HuH-7.5 (cell line): Measurements from ENCODE around the gene KCNMA1.

ENCODE experiments used
- DNase-seq: peaks from one replicate; pipeline ENCODE4 v3.0.0; 2011; ENCODE audit warnings: low spot score

KCNMA1 gene

DNA sequence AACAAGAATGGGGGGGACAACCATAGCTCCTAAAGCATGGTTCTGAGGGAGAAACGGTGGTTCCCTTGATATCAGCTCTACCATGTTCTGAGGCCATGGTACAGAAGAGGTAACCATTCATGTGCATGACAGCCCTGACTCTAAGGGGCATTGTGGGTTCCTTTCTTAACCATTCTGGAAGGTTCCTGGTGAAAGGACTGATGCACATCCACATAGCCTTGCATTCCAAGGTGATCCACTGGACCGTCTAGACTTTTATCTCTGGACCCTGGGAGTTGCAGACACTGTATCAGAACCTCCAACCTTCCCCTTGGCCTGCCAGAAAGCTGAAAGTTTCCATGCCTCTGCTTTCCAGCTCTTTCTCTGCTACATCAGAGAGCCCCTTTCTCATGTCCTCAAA is 344.3 kb downstream of the KCNMA1 start:
- DNase-seq: no peak

DNA sequence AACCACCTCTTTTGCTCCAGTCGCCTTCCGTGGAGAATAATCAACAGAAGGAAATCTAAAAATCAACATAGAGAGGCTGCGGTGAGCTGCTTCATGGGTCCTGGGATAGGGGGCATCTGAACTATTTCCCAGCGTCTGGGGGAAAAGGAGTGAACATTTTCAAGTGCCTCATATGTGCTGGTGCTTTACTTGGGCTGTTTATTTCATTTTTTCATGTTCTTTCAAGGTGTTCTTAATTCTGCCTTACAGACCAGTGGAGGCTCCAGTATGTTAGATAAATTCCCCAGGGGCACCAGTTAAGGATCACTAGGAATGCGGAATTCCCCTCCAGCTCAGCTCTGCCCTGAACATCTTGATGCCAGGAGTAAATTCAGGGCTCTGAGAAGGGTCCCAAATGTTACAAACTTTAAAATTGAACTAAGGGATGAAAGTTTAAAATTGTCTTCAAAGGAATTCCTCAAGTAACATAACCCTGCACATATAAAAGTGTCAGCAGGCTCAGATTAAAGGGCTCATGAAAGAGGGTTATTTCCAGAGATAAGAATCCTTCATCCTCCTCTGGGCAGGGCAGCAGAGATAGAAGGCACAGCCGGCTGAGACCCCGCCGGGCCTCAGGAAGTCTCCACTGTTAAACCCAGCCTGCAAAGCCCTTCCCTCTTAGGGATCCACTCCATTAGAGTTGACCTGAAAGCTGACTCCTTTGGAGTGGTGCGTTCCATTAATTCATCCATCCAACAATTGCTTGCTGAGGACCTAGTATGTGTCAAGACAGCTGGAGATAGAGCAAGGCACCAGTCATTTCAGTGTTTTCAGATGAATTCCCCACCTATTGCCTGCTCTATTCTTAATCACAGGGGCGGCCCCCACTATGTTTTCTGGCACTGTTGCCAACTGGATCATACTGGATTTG is 345.8 kb downstream of the KCNMA1 start:
- DNase-seq: no peak

DNA sequence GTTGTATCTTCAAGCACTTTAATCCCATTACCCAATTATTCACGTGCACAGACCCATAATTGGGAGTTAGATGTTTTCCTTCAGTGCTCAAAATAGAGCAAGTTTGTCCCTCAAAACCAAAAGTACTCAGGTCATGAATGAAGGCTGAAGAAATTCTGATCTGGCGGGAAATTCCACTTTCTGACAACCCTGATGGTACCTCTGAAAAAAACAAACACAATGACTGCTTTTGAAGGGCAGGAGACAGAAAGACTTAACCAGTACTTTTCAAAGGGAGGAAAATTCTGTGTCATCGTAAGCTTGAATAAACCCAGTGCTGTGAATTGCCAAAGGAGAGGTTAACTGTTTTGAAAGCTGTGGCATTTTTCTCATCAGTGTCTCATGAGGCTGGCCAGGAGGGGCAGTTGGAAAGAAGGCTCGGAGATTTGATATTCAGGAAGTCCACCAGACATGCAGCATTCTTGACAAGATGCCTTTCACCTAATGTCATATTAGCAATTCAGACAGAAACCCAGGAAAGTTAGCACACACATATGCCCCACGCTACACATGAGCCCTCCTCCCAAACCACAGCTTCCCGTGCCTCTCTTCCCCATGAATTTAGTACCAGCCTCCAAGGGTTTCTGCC is 347.0 kb downstream of the KCNMA1 start:
- DNase-seq: no peak

DNA sequence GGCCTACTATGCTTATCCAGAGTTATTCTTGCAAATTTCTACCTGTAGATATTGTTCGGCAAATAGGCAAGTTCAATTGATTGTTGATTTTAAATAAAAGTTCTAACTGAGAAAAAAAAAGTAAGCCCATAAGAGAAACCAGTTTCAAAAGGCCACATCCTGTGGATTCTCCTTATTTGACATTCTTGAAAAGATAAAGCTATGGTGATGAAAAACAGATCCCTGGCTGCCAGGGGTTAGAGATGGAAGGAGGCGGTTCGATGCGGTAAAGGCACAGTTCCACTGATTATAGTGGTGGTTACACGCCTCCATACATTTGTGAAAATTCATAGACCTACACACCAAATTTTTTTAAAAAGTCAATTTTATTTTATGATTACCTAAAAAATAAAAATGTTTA is 347.8 kb downstream of the KCNMA1 start:
- DNase-seq: no peak

DNA sequence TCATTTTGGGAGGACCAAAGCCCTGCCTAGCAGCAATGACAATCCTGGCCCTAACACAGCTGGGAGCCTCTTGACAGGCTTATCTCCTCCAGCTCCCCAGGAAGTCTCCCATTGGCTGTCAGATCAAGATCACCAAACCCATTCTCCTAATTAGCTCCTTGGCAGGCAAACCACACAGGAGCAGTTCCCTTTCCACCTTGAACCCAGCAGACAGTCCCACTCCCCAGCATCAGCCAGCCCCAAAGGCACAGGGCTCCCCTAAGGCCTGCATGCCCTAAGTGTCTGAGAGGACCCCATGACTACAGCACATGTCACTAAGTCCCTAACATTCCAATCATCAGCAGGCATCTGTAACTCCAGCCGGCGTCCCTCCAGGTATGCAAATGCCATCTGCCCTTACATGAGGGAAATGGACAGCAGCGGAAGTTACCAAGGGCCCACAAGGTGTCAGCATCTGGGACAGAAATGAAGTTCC is 348.5 kb downstream of the KCNMA1 start:
- DNase-seq: no peak

DNA sequence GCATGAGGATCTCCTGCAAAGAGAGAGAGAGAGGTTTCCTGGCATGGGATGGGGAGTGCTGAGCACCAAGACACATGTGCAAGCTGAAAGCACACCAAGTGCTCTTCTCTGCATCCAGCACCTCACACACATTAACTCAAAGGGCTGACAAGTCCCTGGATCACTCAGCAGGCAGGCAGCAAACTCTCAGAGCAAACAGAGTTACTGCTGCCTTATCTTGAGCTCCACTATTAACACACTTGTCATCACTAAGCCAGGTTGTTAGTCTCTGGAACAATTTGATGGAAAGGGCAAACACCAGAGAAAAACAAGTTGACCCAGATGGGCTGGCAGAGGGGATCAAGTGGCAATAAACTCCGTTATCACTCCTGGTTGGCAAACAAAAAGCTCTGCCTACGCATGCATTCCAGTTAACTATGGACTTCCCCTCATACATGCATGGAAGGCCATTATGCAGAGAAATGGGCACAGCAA is 349.9 kb downstream of the KCNMA1 start:
- DNase-seq: peak; percentile 28

DNA sequence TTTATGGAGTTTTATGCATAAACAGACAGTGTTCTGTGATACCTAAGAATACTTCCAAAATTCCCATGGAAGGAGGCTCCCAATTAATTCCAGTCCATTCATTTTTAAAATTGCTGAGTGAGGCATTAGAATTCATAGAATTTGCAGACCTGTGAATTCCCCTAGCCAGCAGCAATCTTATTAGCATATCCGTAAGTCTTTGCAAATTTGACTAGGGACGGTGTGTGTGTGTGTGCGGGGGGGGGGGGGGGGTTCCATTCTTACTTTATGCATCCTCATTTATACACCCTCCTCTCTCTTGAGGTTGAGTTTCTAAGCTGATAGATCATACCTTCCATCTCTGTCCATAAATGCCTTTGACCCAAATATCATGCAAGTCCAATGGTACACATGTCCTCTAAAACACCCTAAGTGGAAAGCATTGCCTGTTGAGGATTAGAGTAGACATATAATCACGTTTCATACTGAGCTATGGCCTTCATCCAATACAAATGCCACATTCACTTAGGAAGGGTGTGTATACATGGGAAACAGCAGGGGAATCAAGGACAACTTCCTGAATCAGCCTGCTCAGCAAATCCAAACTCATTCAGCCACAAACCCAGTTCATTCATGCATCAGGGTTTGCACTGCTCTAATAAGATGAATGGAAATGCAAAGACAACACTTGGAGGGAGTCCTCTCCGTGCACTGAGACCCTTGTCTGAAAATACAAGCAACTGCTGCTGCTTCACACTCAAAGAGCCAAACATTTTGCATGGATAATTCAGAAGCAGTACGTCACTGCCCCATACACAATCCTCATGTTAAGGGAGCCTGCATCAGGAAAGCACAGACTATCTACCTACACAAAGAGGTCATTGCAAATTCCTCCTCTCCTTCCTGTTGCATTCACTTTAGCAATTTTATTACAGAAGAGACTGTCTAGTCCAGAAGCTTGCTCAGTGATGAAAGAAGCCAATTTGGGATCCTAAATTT is 350.8 kb downstream of the KCNMA1 start:
- no peak for DNase-seq

DNA sequence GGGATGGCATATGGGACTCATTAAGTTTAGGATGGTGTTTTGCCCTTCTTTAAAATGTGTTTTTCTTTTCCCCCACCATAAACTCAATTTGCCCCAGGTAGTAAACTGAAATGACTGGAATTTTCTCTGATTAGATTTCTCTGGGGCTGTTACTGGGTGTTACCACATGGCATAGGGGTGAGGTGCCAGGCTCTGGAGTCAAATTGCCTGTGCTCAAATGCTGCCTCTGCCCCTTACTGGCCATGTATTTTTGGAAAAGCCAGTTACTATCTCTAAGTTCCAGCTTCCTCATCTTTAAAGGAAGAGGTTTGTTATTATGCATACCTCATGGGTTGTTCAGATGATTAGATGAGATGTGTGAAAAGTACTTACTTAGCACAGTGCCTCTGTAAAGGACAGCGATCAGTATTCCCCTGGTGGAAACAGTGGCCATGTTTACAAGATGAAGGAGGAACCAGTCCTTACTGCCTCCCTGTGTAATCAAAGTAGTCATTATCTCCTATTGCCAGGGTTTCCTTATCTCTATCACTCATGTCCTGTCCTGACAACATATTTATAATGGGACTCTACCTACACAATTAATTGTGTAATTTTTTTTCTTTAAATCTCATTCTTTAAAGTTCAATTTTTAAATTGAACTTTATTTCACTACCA is 352.0 kb downstream of the KCNMA1 start:
- no peak for DNase-seq

DNA sequence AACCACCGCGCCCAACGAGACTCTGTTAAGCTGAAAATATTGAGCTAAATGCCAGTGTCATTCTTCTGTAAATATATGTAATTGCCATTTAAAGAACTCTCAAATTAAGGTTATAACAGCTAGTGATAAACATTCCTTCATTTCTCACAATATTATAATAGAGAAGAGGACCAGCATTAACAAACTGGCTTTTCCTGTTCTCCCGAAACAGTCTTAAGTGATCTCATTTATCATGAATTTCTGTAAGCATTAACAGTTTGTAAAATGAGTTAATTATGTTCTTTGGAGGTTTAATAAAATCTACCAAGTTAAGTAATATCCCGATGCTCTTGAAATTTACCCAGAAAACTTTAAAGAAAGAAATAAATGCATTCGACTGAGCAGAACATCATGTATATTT is 352.8 kb downstream of the KCNMA1 start:
- no peak for DNase-seq

DNA sequence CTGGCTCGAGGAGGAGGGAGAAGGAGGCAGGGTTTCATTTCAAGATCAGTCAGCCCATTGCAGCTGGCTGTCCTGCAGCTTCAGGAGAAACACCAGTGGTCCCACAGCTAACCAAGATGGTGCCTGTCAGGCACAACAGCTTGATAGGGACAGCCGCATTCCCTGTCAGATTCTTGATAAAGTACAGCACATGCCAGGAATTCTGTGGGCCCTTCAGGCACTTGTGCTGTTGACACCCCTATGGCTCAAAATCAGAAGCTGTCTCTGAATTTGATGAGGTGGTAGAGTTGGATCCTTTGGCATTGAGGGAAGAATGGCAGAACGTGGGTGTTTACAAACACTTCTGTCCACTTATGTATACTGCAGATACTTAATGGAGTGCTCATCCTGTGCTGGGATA is 354.3 kb downstream of the KCNMA1 start:
- no peak for DNase-seq

DNA sequence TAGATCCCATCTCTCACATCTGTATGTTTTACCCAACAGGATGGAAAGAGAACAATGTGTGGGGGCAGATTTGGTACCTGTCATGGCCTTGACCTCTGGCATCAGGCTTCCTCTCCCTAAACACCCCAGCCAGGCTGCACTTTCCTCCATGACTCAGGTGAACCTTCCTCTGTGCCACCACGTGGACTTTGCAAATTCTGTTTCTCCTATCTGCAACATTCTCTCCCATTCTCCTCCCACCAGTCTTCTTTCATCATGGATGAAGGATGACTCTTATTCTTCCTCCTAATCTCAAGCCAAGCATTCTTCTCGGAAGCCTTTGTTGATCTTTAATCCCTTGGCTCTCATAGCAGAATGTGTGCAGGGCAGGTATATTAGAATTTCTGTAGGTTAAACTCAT is 355.4 kb downstream of the KCNMA1 start:
- DNase-seq: no peak

DNA sequence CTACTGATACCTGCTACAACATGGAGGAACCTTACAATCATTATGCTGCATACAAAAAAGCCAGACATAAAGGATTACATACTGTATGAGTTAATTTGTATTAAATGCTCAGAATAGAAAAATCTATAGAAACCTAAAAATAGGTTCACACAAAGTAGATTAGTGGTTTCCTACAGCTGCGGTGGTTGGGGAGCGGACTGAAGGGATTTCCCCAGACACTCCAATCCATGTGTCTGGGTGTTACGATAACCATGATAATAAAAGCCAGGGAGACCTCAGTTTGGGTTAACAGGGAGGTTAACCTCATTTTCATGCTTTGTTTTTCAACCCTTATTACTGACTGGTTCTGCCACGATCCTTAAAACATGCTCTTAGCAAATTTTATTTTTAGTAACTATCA is 355.9 kb downstream of the KCNMA1 start:
- no peak for DNase-seq

DNA sequence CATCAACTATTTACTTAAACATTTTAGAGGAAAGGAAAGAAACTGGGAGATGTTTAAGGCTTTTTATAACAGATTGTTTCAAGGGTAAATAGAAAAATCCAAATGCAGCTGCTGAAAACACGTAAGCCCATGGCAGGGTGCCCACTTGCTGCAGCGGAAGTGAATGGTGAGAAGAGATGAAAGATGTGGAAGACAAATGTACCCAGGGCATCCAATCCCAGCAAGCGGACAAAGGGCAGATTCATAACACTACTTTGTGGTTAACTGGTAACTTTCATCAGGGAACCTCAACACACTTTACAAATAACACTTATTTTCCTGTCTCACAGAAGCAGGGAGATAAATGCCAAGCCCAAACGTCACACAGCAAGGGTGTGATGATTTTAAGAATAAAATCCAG is 358.4 kb downstream of the KCNMA1 start:
- no peak for DNase-seq

DNA sequence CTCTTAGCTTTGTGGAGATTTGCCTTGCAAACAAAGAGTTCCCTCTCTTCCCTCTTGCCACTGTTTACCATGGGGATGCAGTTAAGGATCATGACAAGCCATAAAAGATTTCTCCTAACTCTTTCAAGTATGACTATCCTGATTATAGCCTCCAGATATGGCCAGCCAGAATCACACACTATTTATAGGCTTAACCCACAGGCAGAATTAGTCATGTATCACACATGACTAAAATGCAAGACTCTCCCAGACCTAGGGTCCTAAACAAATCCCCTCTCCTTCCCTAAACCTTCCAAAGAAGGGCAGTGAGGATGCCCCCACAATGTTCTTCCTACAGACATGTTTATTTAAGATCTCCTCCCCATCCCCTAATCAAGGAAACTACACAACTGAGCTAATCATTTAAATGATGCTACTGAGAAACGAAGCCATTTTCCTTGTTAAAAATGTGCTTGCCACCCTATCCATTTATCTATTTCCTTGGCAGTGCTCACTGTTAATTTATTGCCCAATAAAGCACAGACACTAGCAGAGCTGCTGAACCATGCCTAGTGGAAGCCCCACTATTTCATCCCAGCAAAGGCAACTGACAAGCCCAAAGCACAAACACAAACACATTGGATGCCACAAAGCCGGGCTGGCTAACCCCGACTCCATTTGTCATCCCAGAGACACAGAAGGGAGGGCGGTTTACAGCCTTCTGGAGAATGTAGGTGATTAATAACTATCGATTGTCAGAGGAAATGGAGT is 363.4 kb downstream of the KCNMA1 start:
- DNase-seq: no peak

DNA sequence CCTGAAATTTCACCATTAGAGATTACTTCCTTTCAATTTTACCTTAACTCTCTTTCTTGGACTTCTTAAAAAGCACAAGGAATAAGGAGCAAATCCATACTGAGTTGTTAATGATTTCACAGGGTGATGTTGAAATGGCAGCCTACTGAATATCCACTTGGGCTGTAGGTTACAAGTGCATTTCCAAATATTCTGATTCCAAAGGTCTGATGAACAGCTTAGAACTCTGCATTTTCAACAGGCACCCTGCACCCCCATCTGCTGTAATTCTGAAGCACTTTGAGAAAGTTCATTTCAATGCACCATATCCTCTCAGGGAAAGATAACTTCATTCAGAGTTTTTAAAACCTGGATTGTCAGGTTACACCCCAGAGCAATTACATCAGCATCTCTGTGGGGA is 368.4 kb downstream of the KCNMA1 start:
- DNase-seq: no peak

DNA sequence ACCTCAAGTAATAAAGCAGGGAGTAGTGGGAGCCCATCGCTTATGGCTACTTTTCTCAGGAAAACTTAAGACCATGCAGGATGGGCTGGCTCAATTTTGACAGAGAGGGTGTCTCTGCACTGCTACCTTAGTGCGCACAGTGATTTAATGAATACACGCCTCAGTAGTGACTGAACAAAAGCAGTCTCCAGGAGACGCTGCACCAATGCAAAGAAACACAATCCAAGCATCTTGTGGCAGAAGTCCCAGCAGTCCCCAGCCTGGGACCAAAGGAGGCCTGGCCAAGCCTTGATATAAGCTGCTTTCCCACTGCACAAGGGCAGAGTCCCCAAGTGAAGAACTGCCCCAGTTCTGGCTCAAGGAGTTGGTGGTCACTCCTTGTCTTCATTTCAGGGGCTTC is 368.9 kb downstream of the KCNMA1 start:
- no peak for DNase-seq

DNA sequence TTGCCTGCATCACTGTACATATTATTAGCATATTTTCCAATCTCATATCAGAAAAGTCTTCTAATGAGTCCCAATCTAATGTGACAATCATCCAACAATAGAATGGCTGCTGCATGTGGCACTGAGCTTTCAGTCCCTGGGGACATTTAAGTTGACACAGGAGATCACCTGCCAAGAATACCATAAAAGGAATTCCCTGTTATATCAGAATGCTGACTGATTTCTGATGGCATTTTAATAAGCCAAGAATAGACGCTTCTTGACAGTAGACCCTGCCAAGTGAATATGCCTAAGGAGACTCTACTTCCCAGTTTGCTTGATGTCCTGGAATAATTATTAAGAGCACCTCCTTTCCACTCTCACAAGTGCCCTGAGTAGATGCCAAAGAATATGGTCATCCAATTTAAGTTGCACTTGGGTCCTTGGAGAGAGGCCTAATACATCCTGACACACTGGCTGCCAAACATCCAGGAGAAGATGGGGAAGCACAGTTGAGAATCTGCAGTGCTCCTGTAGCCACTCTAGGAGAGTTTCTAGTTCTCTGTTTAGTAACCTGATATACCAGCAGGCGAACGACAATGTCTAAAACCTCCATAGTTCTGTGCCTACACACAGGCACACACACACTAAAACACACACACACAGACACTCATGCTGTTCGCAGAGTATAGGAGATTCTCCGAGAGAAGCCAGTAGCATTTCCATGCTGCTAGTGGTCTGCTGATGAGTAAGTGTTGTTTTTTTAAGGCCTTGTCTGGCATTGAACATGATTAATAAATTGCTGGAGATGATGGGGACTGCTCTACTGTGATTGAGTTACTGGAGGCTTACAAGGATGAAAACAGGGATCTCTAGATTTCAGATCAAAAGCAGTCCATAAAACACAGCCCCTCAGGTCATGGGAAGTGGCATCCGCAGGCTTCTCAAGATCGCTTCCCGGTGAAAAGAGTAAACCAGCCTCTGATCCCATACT is 369.6 kb downstream of the KCNMA1 start:
- DNase-seq: no peak

DNA sequence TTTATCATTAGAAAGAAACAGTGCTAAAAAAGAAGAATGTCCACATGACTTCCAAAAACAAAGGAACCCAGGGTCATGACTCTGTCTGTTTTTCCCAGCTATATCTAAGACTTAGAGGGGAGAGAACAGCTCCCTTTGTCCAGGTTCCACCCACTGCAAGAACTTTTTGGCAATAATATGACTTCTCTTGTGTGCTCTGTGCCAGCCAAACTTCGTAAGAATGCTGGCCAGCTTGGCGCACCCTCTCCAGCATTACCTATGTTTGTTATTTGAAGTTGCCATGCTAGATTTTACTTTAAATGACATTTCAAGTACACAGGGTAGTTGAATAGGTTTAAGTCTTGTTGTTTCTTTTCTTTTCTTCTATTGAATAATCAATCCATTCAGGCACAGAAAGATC is 371.4 kb downstream of the KCNMA1 start:
- DNase-seq: no peak

DNA sequence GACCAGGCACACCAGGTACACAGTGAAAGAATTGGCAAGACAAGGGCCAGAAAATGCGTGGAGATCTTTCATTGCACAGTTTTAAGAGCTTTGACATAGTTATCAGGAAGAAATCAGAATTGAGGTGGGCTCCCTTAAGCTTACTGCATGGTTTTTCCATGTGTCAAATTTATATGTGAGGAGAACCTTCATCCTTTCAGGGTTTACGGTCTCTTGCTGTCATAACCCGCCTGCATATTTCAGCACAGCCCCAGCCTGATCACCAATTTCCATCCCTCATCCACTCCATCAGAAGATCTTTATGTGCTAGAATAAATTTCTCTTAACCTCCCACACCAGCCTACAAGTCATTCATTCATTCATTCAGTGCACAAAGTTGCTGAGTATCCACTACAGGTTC is 373.1 kb downstream of the KCNMA1 start:
- DNase-seq: no peak

DNA sequence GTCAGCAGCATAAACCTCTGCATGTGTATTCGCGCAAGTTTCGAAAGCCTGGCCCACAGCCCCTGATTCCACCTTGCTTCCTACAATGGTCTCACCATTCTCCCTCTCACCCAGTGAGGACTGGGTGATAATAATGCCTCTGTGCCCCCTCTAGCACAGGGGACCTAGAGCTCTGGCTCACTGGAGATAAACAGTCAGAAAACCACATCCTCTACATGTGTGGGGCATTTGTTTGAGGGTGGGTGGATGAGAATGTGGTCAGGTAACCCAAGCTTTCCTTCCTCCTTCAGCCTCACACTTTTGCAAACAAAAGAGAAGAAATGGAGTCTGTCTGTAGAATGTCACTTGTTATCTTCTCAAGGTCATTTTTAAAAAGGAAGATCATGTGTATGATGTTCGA is 373.5 kb downstream of the KCNMA1 start:
- DNase-seq: no peak
